ENCODE results near the gene KAZN.

GRCh38 chr1:15107911-15108310 lies 509.4 kb downstream of the KAZN start:
- no peak for TF ChIP-seq POLR2A (IDR thresholded peaks at IDR 0.05)
- TF ChIP-seq, protein P1, sequence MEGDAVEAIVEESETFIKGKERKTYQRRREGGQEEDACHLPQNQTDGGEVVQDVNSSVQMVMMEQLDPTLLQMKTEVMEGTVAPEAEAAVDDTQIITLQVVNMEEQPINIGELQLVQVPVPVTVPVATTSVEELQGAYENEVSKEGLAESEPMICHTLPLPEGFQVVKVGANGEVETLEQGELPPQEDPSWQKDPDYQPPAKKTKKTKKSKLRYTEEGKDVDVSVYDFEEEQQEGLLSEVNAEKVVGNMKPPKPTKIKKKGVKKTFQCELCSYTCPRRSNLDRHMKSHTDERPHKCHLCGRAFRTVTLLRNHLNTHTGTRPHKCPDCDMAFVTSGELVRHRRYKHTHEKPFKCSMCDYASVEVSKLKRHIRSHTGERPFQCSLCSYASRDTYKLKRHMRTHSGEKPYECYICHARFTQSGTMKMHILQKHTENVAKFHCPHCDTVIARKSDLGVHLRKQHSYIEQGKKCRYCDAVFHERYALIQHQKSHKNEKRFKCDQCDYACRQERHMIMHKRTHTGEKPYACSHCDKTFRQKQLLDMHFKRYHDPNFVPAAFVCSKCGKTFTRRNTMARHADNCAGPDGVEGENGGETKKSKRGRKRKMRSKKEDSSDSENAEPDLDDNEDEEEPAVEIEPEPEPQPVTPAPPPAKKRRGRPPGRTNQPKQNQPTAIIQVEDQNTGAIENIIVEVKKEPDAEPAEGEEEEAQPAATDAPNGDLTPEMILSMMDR (IDR thresholded peaks at IDR 0.05 in 8 of 11, conservative IDR thresholded peaks at IDR 0.05 in 3 of 11): no peak
